GM18499 (cell line): ENCODE measurements around the gene TMEM38B.

Experiments used
- ATAC-seq: cut with Tn5 transposase; IDR thresholded peaks from one replicate; pipeline ENCODE4 v1.9.1; 2021; ENCODE audit warnings: moderate number of reproducible peaks; ENCODE audit not compliant: insufficient read depth, unreplicated experiment

The TMEM38B gene

GRCh38 chr9:105822814-105823213, 128.5 kb downstream of the TMEM38B start:
- ATAC-seq, result no peak
